ENCODE results near the gene CDON.

The CDON gene

GRCh38 chr11:125947419-125948277 is 115.0 kb downstream of the CDON start:
- no peak for TF ChIP-seq CTCF (IDR thresholded peaks at IDR 0.05; ENCODE audit: low read depth, low read length, missing control alignments)

GRCh38 chr11:125946712-125947418 is 115.8 kb downstream of the CDON start:
- no peak for DNase-seq (ENCODE audit: low read depth)
- TF ChIP-seq CTCF (IDR thresholded peaks at IDR 0.05; ENCODE audit: low read depth, low read length, missing control alignments), result no peak
- in situ Hi-C loops (cut with HindIII; ENCODE audit: low sequenced_read_pairs), result no loop called here
- no peak overlapping the region for H3K4me3 ChIP-seq (ENCODE audit: low read depth, low read length)

More at GRCh38 chr11:125947419-125948277, 115.0 kb downstream of the CDON start:
- no peak overlapping the region for H3K4me3 ChIP-seq (ENCODE audit: low read depth, low read length)
- no peak for DNase-seq (ENCODE audit: low read depth)
- in situ Hi-C loops (cut with HindIII; ENCODE audit: low sequenced_read_pairs), result no loop called here

GRCh38 chr11:125945797-125946520 is 116.7 kb downstream of the CDON start, which contains the start of gene VSIG10L2:
Gene VSIG10L2, plus strand, starts transcription at chr11:125946044. Its CDS starts 12 bp downstream, at chr11:125946056.
- TF ChIP-seq CTCF (IDR thresholded peaks at IDR 0.05; ENCODE audit: low read depth, low read length, missing control alignments), result no peak
- H3K4me3 ChIP-seq (ENCODE audit: low read depth, low read length), result no peak within 1 kb of the TSS
- in situ Hi-C loops (cut with HindIII; ENCODE audit: low sequenced_read_pairs), result no loop called here
- no peak for DNase-seq (ENCODE audit: low read depth)

DNA sequence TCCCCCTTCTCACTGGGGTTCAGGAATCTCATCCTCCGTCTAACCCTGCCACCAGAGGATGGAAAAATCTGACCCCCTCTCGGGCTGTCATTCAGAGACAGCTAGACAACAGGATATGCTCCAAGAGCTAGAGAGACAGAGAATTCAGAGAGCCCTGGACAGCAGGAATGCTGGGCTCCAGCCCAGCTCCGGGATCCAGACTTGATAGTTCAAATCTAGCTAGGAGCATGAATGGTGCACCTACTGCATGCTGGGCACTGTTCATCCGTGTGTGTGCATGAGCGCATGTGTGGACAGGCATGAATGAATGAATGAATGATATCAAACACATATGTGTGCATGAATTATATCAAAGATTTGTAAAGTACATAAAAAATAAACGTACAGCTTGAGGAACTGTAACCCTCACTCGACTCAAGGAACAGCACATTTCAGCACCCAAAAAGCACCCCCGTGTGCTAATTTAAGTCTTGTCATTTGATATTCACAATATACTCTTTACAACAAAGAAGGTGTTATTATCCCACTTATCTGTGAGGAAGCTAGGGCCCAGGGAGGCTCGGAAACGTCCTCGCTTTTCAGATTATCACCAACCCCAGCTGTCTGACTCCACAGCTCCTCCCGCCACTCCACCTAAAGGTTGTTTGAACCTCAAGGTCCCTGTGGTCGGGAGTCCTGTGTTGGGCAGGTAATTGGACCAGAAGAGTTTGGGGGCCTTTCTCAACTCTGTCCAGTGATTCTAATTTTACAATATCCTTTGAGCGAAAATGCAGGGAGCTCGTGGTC is 117.5 kb downstream of the CDON start:
- H3K4me3 ChIP-seq (ENCODE audit: low read depth, low read length), result no peak overlapping the region
- no peak for TF ChIP-seq CTCF (IDR thresholded peaks at IDR 0.05; ENCODE audit: low read depth, low read length, missing control alignments)
- in situ Hi-C loops (cut with HindIII; ENCODE audit: low sequenced_read_pairs), result no loop called here
- no peak for DNase-seq (ENCODE audit: low read depth)

DNA sequence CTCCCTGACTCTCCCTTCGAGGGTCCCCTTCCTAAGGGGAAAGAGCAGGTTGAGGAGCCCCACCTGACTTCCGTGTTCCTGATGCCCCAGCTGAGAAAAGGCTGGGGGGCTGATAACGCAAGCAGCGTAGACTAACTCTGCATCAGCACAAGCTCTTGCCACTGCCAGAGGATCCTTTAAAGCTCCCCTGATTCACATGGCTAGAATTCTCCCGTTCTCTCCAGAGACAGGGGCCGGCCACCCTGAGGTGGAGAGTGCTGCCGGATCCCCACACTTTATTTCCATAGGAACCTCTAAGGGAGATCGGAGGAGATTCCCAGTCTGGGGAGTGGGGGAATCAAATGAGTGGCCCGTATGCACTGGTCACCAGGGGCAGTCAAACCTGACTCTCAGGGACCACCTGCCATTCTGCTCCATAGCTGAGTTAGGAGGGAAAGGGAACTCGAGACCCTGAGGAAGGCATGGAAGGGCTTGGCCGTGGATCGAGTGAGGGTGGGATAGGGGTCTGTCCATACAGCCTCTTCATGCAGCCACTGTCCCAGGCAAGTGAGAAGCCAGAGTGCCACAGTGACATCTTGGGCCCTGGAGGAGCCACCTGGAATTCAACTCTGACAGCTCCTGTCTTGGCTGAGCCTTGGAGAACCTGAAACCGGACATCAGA is 118.2 kb downstream of the CDON start:
- DNase-seq (ENCODE audit: low read depth), result no peak
- no peak overlapping the region for H3K4me3 ChIP-seq (ENCODE audit: low read depth, low read length)
- TF ChIP-seq CTCF (IDR thresholded peaks at IDR 0.05; ENCODE audit: low read depth, low read length, missing control alignments), result no peak
- in situ Hi-C loops (cut with HindIII; ENCODE audit: low sequenced_read_pairs), result no loop called here
